Glomerular visceral epithelial cell (primary cell): ENCODE data around the gene AMZ2.
"Not testable (repeated sequence)": the region's sequence is repeated elsewhere in the genome, so short reads cannot be mapped to it uniquely, and the experiment has no call there.

Source experiments
- DNase-seq: peaks from one replicate; pipeline ENCODE4 v3.0.0-alpha.2; 2016; ENCODE audit errors: extremely low spot score

The AMZ2 gene

DNA sequence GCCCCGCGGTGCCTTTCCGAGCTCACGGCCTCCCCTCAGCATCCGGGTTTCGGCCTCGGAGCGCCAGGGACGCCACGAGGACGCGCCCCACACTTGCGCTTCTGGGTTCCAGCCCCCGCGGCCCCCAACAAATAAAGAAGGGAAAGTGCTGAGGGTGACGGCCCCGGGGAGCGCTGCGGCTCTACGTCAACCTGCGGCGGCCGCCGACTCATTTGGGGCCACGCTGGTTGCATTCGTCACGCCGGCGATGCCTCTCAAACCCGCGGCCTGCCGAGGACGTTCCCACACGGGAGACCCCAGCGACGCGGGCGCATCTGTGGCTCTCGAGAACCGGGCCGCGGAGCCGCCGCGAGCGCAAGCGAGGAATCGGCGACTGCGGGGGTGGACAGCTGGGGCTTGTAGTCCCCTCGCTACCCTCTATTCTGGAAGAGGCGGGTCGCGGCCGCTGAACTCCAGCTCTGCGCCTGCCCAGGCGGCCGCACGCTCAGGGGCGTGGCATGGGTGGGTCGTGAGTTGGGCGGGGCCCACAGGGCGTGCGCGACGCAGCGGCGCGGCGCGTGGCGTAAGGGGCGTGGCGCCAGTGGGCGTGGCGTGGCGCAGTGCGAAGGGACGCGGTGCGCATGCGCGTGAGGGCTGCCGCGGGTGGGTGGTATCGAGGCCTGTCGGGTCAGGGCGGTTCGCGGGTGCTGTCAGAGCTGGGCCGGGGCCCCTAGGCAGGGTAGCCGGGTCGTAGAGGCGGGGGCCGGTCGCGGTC, at the start of gene AMZ2:
Gene AMZ2, plus strand, starts transcription at position 599 of the 754 bp plus-strand sequence. CDS start 2,145 bp downstream, outside the sequence.
- peak; percentile 96 for DNase-seq

GRCh38 chr17:68198931-68199836, 48.7 kb upstream of the AMZ2 start:
- DNase-seq = no peak

DNA sequence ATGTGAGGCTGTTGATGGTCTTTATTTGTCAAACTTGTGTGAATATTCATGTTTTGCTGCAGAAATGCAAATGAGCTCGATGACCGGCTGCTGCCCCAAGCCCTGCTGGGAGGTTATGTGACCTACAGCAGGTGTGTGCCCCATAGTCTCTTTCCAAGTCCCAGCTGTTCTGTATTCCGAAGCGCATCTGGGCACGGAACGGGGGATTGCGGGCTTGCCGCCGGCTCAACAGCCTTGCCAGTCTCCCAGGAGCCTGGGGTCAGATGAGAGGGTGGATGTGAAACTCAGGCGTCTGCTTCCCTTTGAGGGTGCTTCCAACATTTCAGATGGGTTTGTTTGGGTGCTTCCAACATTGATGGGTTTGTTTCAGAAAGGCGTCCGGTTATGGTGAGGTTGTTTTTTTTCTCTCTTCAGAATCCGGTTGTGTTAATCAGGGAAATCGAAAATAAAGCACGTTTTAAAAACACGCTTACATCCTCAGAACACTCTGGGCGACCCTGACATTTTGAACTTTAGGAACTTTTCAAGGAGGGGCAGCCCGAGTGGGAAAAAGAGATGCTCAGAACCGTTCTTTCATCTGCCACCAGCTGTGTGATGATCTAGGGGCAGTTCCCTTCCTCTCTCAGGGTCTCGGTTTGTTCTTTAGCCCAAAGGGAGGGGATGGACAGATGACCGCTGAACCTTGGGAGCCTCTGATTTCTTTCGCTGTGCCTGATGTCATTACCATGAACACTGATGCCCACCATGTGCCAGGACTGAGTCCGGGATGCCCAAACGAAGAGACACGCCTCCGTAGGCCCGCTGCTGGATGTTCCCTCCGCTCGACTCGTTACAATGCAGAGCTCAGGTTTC, 47.8 kb upstream of the AMZ2 start:
- no peak for DNase-seq

DNA sequence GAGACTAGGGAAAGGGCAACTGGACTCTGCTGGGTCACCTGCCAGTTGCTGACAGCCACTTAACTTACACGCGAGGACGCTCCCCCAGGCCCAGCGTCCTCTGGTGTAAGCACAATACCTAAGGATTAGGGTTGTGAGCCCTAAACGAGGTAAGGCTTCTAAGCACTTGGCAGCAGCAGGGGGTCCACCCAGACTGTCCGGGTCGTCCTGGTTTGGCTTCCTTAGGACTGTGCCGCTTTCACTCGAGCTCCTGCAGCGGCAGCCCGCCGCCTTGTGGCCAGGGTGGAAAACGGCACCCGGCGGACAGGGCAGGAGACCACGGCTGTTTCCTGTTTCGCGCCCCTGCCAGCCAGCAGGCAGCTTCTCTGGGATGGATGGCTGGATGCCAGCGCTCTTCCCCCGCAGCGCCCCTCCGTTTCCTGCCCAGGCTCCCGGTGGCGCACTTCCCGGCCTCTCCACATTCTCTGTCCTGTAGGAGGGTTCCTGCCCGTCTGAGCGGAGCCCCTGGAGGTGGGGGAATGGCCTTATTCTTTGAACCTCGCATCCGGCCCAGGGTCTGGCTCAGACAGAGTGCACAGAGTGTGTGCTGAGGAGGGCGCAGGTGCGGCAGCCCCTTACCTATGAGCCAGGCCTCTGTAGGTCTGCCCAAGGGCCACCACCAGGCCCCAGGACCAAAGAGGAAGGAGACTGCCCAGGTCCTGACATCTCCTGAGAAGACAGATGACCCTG, 47.0 kb upstream of the AMZ2 start:
- DNase-seq = peak; percentile 75

DNA sequence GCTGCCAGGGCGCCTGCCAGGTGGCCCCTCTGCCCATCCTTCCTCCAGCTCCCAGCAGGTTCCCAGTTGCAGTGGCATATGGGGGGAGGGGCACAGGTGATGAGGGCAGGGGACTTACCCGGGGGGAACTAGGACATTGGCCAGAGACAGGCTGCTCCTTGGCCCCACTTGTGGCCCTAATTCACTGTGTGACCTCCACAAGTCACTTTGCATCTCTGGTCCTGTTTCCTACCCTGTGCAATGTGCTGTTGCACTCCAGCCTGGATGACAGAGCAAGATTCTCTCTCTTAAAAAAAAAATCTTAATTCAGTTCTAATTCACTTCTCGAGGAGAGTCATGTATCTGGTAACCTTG, 46.4 kb upstream of the AMZ2 start:
- not testable (repeated sequence) for DNase-seq

DNA sequence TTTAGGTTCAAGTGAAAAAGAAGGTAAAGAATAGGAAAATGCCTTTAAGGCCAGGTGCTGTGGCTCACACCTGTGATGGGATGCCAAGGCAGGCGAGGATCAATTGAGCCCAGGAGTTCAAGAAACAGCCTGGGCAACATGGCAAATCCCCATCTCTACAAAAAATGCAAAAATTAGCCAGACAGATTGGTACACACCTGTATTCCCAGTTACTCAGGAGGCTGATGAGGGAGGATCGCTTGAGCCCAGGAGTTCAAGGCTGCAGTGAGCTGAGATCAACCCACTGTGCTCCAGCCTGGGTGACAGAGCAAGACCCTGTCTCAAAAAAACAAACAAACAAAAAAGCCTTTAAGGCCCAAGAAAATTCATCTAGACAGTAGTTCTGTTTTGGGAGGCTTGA, 45.5 kb upstream of the AMZ2 start:
- DNase-seq = not testable (repeated sequence)

DNA sequence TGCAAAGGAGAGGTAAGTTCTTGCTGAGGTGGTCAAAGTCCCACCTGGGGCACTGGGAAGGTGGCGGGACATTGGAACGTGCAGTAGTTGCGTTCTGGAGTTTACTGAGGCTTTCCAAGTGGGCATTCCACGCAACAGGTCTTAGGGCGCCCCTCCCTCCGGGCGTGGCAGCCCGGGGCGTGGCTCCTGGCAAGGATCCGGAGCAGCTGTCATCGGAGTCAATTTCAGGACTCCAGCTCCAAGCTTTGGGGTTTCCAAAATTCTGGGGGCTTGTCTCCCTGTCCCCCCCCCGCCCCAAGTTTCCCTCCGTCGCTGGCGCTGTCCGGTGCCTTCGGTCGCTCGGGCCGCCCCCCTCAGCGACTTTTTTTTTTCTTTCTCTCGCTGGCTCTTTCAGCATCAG, 43.1 kb upstream of the AMZ2 start:
- DNase-seq = no peak

GRCh38 chr17:68205251-68205807, 42.5 kb upstream of the AMZ2 start:
- DNase-seq = peak; percentile 88

GRCh38 chr17:68205808-68206720, 41.8 kb upstream of the AMZ2 start:
- DNase-seq = no peak

GRCh38 chr17:68207651-68208253, 40.1 kb upstream of the AMZ2 start:
- no peak for DNase-seq

GRCh38 chr17:68208651-68209050, 39.2 kb upstream of the AMZ2 start:
- DNase-seq = not testable (repeated sequence)

- DNase-seq = not testable (repeated sequence)
These were observed 38.5 kb upstream of the AMZ2 start for GRCh38 chr17:68209191-68209900.

DNA sequence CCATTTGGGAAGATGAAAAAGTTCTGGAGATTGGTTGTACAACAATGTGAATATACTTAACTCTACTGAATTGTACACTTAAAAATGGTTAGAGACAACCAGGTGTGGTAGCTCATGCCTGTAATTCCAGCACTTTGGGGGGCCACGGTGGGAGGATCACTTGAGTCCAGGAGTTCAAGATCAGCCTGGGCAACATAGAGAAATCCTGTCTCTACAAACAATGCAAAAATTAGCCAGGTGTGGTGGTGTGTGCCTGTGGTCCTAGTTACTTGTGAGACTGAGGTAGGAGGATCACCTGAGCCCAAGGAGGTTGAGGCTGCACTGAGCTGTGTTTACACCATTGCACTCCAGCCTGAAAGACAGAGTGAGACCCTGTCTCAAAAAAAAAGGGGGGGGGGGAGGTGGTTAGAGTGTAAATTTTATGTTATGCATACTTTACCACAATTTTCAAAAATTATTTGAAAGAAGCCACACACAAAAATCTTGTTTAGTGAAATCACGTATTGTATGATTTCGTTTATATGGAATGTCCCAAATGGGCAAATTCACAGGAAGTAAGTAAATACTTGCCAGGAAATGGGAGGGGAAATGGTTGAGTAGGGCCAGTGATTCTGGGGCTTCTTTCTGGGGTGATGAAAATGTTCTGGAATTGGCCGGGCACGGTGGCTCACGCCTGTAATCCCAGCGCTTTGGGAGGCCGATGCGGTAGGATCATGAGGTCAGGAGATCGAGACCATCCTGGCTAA, 37.1 kb upstream of the AMZ2 start:
- DNase-seq = no peak

GRCh38 chr17:68213428-68214411, 34.1 kb upstream of the AMZ2 start:
- DNase-seq = not testable (repeated sequence)

GRCh38 chr17:68215453-68215852, 32.4 kb upstream of the AMZ2 start:
- not testable (repeated sequence) for DNase-seq

- DNase-seq = not testable (repeated sequence)
These were observed 28.4 kb upstream of the AMZ2 start for GRCh38 chr17:68219429-68219828.

DNA sequence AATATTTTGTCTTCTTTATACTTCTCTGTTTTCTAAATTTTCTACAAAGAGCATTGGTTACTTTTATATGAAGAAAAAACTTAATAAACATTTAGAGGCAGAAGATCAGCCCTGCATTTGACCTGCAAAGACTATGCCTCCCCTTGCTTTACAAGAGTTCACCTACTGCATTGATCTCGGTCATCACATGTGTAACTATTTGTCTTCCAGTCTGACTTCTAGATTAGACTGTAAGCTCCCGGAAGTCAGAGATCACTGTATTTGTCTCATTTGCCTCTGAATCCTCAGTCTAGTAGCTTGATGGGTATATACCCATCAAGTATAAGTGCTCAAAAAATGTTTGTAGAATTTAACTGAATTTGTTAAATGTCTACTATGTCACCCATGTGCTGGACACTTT, 27.7 kb upstream of the AMZ2 start:
- not testable (repeated sequence) for DNase-seq
